Measurements from ENCODE around the gene OR2S2.

Gene OR2S2

GRCh38 chr9:35907711-35908503 is 50.0 kb downstream of the OR2S2 start:
- no peak for DNase-seq

All from stimulated activated CD4-positive, alpha-beta T cell treated with anti-CD3 and anti-CD28 coated beads, Interleukin-15, amount 100 ng/mL, for 24 hours (primary cell).